ENCODE measurements around the gene ARHGAP33. TPM values are rescaled to one million over a fixed set of nuclear protein-coding genes. Genes with fewer than 3 reads are reported as not detected.

Gene ARHGAP33
- total and polyA plus RNA-seq, 2 of the 4 experiments (the other 2 are of a cell fraction): 0.72 to 11.9 TPM

DNA sequence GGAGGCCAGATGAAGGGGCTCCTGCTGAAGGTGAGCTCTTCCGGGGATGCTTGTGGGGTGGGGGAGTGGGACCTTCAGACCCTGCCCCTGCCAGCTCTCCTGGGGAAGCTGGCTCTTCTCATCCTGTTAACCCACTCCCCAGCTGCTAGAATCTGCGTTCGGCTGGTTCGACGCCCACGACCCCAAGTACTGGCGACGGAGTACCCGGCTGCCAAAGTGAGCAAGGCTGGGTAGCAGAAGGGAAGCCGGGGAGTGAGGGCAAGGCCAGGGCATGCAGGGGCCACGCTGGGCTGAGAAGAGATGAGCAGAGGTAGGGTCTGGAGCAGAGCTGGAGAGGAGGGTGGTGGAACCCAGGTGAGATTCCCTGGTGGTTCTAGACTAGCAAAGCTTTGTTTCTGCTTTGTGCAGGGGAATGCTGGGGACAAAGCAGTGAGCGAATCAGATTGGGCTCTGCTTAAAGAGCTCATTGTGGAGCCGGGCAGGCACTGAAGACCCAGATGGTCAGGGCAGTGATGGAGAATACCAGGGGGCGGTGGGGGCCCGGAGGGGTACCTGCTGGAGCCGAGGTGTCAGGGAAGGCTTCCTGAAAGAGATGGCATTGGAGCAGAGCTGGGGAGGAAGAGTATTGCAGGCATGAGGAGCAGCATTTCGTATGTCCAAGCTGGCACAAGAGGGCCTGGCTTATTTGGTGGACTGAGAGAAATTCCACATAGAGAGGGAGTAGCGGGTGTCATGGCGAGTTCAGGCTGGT lies 47.2 kb upstream of the ARHGAP33 start:
- no peak overlapping the region for H3K14ac ChIP-seq (replicated peaks; ENCODE audit: low read depth, low read length)
- no peak overlapping the region for H2AFZ ChIP-seq (replicated peaks; ENCODE audit: low read length, poor library complexity)
- no peak overlapping the region for H2AK9ac ChIP-seq (replicated peaks; ENCODE audit: low read depth, low read length, poor library complexity)
- dilution Hi-C loops (cut with HindIII; ENCODE audit: low sequenced_read_pairs, unreplicated experiment): no loop called here
- H3K9me1 ChIP-seq (ENCODE audit: insufficient read depth, low read length): no peaks in the 10 kb centered on the region
- peaks cover 17% of the 10 kb centered on the region for H4K20me1 ChIP-seq (ENCODE audit: insufficient read depth, low read length)
- no peaks in the 10 kb centered on the region for H3K4me1 ChIP-seq (ENCODE audit: control insufficient read depth, insufficient read depth, low read length)
- H3K9me3 ChIP-seq (ENCODE audit: control insufficient read depth, insufficient read depth, low read length): no peaks in the 10 kb centered on the region
- CTCF ChIA-PET: no interaction called here
- no peak overlapping the region for H3K18ac ChIP-seq (ENCODE audit: low read depth, low read length)
- peaks cover 10% of the 10 kb centered on the region in 2 experiments for H3K79me1 ChIP-seq (ENCODE audit: low read depth in 1 of 2, low read length in 2 of 2)
- no peak overlapping the region for H2BK20ac ChIP-seq (ENCODE audit: low read depth, low read length)
- H2AK5ac ChIP-seq (ENCODE audit: low read depth, low read length): no peak overlapping the region
- intact Hi-C loops (cut with micrococcal nuclease): no loop called here
- DNase-seq (no peak), ATAC-seq (ENCODE audit: low read depth) (no peak)
- H4K91ac ChIP-seq (ENCODE audit: insufficient read depth, low read depth, low read length): no peak overlapping the region
- no peak overlapping the region for H3K4ac ChIP-seq (ENCODE audit: low read depth, low read length)
- H4K5ac ChIP-seq (ENCODE audit: low read depth, low read length): no peak overlapping the region
- BruUV-seq (replicated peaks): no TSS peak
- no peaks in the 10 kb centered on the region for H3K27me3 ChIP-seq (ENCODE audit: control insufficient read depth, insufficient read depth, low read length)
- no peak overlapping the region for H3K27ac ChIP-seq (ENCODE audit: insufficient read depth, low read length)
- WGBS, 2 experiments (ENCODE audit: extremely low coverage in 2 of 2, insufficient read length in 1 of 2): 95% methylated on average over 15 of the region's 19 CpGs; no CpG with 5 or more reads in 1 of the 2 experiments
- H3K4me3 ChIP-seq (ENCODE audit: insufficient read depth, low read depth, low read length): no peak overlapping the region
- H3K4me2 ChIP-seq (ENCODE audit: low read depth, low read length): no peak overlapping the region
- H4K8ac ChIP-seq (ENCODE audit: low read depth in 2 of 2, low read length in 2 of 2): no peak overlapping the region
- in situ Hi-C loops (cut with MboI; ENCODE audit: low sequenced_read_pairs): no loop called here
- no peak overlapping the region for H2BK15ac ChIP-seq (ENCODE audit: low read depth, low read length)
- H3K23ac ChIP-seq (ENCODE audit: low read depth, low read length): no peak overlapping the region
- POLR2A ChIA-PET (ENCODE audit: unreplicated experiment): no interaction called here
- TF ChIP-seq NFE2L2 (IDR thresholded peaks at IDR 0.05; ENCODE audit: low read depth, low read length) (no peak), MAZ (IDR thresholded peaks at IDR 0.05; ENCODE audit: borderline replicate concordance, low read depth, low read length) (no peak), RFX5 (IDR thresholded peaks at IDR 0.05; ENCODE audit: low read depth, low read length) (no peak), BHLHE40 (IDR thresholded peaks at IDR 0.05; ENCODE audit: low read depth, low read length) (no peak), RAD21 (IDR thresholded peaks at IDR 0.05; ENCODE audit: low read length) (no peak), FOS (IDR thresholded peaks at IDR 0.05; ENCODE audit: low read depth, low read length) (no peak), SMC3 (IDR thresholded peaks at IDR 0.05; ENCODE audit: low read depth, low read length) (no peak), CHD1 (IDR thresholded peaks at IDR 0.05; ENCODE audit: low read depth, low read length) (no peak), RCOR1 (IDR thresholded peaks at IDR 0.05; ENCODE audit: insufficient replicate concordance, low read length) (no peak)
- TF ChIP-seq, protein P1, sequence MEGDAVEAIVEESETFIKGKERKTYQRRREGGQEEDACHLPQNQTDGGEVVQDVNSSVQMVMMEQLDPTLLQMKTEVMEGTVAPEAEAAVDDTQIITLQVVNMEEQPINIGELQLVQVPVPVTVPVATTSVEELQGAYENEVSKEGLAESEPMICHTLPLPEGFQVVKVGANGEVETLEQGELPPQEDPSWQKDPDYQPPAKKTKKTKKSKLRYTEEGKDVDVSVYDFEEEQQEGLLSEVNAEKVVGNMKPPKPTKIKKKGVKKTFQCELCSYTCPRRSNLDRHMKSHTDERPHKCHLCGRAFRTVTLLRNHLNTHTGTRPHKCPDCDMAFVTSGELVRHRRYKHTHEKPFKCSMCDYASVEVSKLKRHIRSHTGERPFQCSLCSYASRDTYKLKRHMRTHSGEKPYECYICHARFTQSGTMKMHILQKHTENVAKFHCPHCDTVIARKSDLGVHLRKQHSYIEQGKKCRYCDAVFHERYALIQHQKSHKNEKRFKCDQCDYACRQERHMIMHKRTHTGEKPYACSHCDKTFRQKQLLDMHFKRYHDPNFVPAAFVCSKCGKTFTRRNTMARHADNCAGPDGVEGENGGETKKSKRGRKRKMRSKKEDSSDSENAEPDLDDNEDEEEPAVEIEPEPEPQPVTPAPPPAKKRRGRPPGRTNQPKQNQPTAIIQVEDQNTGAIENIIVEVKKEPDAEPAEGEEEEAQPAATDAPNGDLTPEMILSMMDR (conservative IDR thresholded peaks at IDR 0.05; ENCODE audit: low read depth, low read length): no peak
- TF ChIP-seq, protein P2, sequence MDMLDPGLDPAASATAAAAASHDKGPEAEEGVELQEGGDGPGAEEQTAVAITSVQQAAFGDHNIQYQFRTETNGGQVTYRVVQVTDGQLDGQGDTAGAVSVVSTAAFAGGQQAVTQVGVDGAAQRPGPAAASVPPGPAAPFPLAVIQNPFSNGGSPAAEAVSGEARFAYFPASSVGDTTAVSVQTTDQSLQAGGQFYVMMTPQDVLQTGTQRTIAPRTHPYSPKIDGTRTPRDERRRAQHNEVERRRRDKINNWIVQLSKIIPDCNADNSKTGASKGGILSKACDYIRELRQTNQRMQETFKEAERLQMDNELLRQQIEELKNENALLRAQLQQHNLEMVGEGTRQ (IDR thresholded peaks at IDR 0.05; ENCODE audit: low read depth, low read length): no peak
- TF ChIP-seq, protein P3, sequence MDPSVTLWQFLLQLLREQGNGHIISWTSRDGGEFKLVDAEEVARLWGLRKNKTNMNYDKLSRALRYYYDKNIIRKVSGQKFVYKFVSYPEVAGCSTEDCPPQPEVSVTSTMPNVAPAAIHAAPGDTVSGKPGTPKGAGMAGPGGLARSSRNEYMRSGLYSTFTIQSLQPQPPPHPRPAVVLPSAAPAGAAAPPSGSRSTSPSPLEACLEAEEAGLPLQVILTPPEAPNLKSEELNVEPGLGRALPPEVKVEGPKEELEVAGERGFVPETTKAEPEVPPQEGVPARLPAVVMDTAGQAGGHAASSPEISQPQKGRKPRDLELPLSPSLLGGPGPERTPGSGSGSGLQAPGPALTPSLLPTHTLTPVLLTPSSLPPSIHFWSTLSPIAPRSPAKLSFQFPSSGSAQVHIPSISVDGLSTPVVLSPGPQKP (IDR thresholded peaks at IDR 0.05; ENCODE audit: borderline replicate concordance, low read depth, low read length): no peak
- H2BK5ac ChIP-seq (ENCODE audit: low read depth, low read length, poor library complexity, severe bottlenecking): no peak overlapping the region
- H3K36me3 ChIP-seq (ENCODE audit: control insufficient read depth, insufficient read depth, low read length): peaks cover 94% of the 10 kb centered on the region
- H2BK120ac ChIP-seq (ENCODE audit: low read depth, low read length): no peak overlapping the region
- H3K9ac ChIP-seq (ENCODE audit: low read depth, low read length): no peak overlapping the region
- no peak overlapping the region for H3K56ac ChIP-seq (ENCODE audit: extremely low read depth, insufficient read depth, low read length)

Measured in IMR-90 (cell line).